Calu3 (cell line): Measurements from ENCODE around the gene MVB12A. TPM values are rescaled to one million over a fixed set of nuclear protein-coding genes. Genes with fewer than 3 reads are reported as not detected.

Source experiments
- BruUV-seq: library from RNA; stranded (reverse); fragments of 400-500 nt; replicated peaks from 2 replicates; lab custom pipeline; 2021; lab: Mats Ljungman, UMichigan
- CTCF ChIA-PET: fragments of 300-600 bp; sonication (Branson Sonifier 250); formaldehyde crosslinking; loops from one replicate; lab custom pipeline; 2022; ENCODE audit warnings: antibody characterized with exemption; lab: Charles Lee
- DNase-seq: peaks from one replicate; pipeline ENCODE4 v3.0.0; 2022
- H3K27ac Mint-ChIP-seq: one replicate; pipeline ENCODE4 v1.8.0; 2022; ENCODE audit warnings: mixed read lengths; ENCODE audit not compliant: unreplicated experiment
- H3K27me3 Mint-ChIP-seq: one replicate; pipeline ENCODE4 v1.8.0; 2022; ENCODE audit warnings: mixed read lengths; ENCODE audit not compliant: unreplicated experiment
- H3K36me3 Mint-ChIP-seq: one replicate; pipeline ENCODE4 v1.8.0; 2022; ENCODE audit warnings: mild to moderate bottlenecking, moderate library complexity, mixed read lengths; ENCODE audit not compliant: insufficient read depth, unreplicated experiment
- H3K4me1 Mint-ChIP-seq: one replicate; pipeline ENCODE4 v1.8.0; 2022; ENCODE audit warnings: mild to moderate bottlenecking, low read depth, mixed read lengths; ENCODE audit not compliant: unreplicated experiment
- H3K4me3 Mint-ChIP-seq: one replicate; pipeline ENCODE4 v1.8.0; 2022; ENCODE audit warnings: mild to moderate bottlenecking, low read depth, moderate library complexity, mixed read lengths; ENCODE audit not compliant: unreplicated experiment
- H3K9me3 Mint-ChIP-seq: one replicate; pipeline ENCODE4 v1.8.0; 2022; ENCODE audit warnings: low read depth, mixed read lengths; ENCODE audit not compliant: unreplicated experiment
- CTCF ChIP-seq: fragments of 200-600 bp; IDR thresholded peaks from one replicate; pipeline ENCODE4 v1.8.0; 2022; ENCODE audit warnings: antibody characterized with exemption; ENCODE audit not compliant: unreplicated experiment
- intact Hi-C: fragments of 100-400 bp; cut with micrococcal nuclease; formaldehyde crosslinking; loops from one replicate; pipeline ENCODE4 v1.10.0; 2022; ENCODE audit not compliant: unreplicated experiment
- total RNA-seq: library from RNA; stranded (reverse); gene quantifications from 2 replicates; pipeline ENCODE4 v1.2.3, GENCODE V29; 2022

MVB12A gene
- total RNA-seq, 1 experiment from 2014 or later = 41.1 TPM

- H3K9me3 Mint-ChIP-seq = no peaks in the 10 kb centered on the region
- no peaks in the 10 kb centered on the region for H3K36me3 Mint-ChIP-seq
- no peaks in the 10 kb centered on the region for H3K4me1 Mint-ChIP-seq
- H3K4me3 Mint-ChIP-seq = no peak overlapping the region
- intact Hi-C loops = no loop called here
- BruUV-seq = no TSS peak
- CTCF ChIA-PET = interaction anchor here (0.5 kb wide), 1 partner anchor 194 kb away, joined by 3 read pairs; no protein-coding TSS in a partner anchor
- no peak overlapping the region for H3K27ac Mint-ChIP-seq
- TF ChIP-seq CTCF = no peak
- DNase-seq = no peak
- peaks cover 11% of the 10 kb centered on the region for H3K27me3 Mint-ChIP-seq
Observed at GRCh38 chr19:17404015-17404414, 15.8 kb upstream of the MVB12A start.

DNA sequence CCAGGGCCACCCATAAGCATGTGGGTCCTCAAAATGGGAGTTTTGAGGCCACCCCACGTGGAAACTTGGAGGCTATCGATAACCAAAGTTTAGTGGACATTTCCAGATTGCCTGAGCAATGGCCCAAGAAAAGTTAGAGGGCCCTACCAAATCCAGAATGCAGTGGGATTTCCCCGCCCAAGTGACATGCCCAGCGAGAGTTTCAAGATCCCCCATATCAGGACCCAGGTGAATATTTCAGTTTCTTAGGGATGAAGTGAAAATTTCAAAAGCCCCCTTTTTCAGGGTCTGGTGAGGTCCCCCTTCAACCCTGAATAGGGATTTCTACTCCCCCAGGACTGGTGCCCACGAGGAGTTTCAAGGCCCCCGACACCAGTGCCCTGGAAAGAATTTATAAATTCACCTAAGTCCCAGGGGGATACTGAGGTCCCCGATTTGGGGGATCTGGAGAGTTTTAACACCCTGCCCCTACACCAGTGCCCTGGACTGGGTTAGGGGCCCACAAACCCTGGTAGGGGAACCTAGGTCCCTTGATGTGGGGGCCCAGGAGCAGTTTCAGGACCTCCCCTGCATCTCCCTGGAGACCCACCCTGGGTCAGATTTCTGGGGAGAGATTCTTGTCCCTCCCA lies 15.1 kb upstream of the MVB12A start:
- no peak for DNase-seq
- Mint-ChIP-seq H3K36me3 (no peaks in the 10 kb centered on the region), H3K27me3 (peaks cover 11% of the 10 kb centered on the region), H3K9me3 (no peaks in the 10 kb centered on the region), H3K27ac (no peak overlapping the region), H3K4me1 (no peaks in the 10 kb centered on the region), H3K4me3 (no peak overlapping the region)
- CTCF ChIA-PET = no interaction called here
- intact Hi-C loops = no loop called here
- no TSS peak for BruUV-seq
- no peak for TF ChIP-seq CTCF

GRCh38 chr19:17405250-17406045 lies 14.4 kb upstream of the MVB12A start, which contains the start of gene BST2:
BST2 (minus strand) TSS chr19:17405630; CDS start chr19:17405575, 55 bp downstream.
- intact Hi-C loops = no loop called here

More at GRCh38 chr19:17405250-17406045, 14.4 kb upstream of the MVB12A start, which contains the start of gene BST2:
- peaks cover 11% of the 10 kb centered on the region for H3K27me3 Mint-ChIP-seq
- no peaks in the 10 kb centered on the region for H3K9me3 Mint-ChIP-seq
- TF ChIP-seq CTCF = no peak
- no peaks in the 10 kb centered on the region for H3K36me3 Mint-ChIP-seq
- DNase-seq = no peak
- CTCF ChIA-PET = no interaction called here
- no peak within 1 kb of the TSS for H3K4me3 Mint-ChIP-seq
- BruUV-seq = no TSS peak
- H3K4me1 Mint-ChIP-seq = no peaks in the 10 kb centered on the region
- no peak within 1 kb of the TSS for H3K27ac Mint-ChIP-seq
